Astrocyte (in vitro differentiated cells and primary cell): ENCODE data around the gene ONECUT3. TPM values are rescaled to one million over a fixed set of nuclear protein-coding genes. Genes with fewer than 3 reads are reported as not detected.

ENCODE experiments used
- DNase-seq: peaks from one replicate; pipeline ENCODE4 v3.0.0-alpha.2; 2010; ENCODE audit warnings: low read depth
- FAIRE-seq: peaks from 2 replicates; lab custom pipeline; 2011; peaks lifted over from hg19 to GRCh38; lab: Jason Lieb, UNC
- H2AFZ ChIP-seq: 2 replicates; pipeline ENCODE4 v1.6.0; 2012; ENCODE audit warnings: low read depth, low read length, inconsistent platforms
- H3K27ac ChIP-seq: 2 replicates; pipeline ENCODE4 v1.5.1; 2011; ENCODE audit warnings: low read depth, low read length, inconsistent platforms
- H3K27me3 ChIP-seq: 2 replicates; pipeline ENCODE4 v1.6.0; 2011; ENCODE audit warnings: low read length, inconsistent platforms; ENCODE audit not compliant: insufficient read depth
- H3K36me3 ChIP-seq: 2 replicates; pipeline ENCODE4 v1.5.1; 2011; ENCODE audit warnings: low read length, inconsistent platforms; ENCODE audit not compliant: insufficient read depth
- H3K4me1 ChIP-seq: 2 replicates; pipeline ENCODE4 v1.5.1; 2011; ENCODE audit warnings: low read length, inconsistent platforms; ENCODE audit not compliant: insufficient read depth
- H3K4me2 ChIP-seq: 2 replicates; pipeline ENCODE4 v1.6.0; 2012; ENCODE audit warnings: low read length, inconsistent platforms
- H3K4me3 ChIP-seq: 2 replicates; pipeline ENCODE4 v1.5.1; 2011; ENCODE audit warnings: low read depth, mild to moderate bottlenecking, low read length, inconsistent platforms; ENCODE audit not compliant: insufficient read depth
- H3K79me2 ChIP-seq: 2 replicates; pipeline ENCODE4 v1.6.0; 2012; ENCODE audit warnings: mild to moderate bottlenecking, low read length, inconsistent platforms; ENCODE audit not compliant: insufficient read depth
- H3K9ac ChIP-seq: 2 replicates; pipeline ENCODE4 v1.6.0; 2012; ENCODE audit warnings: mild to moderate bottlenecking, low read length, inconsistent platforms
- H3K9me3 ChIP-seq: 2 replicates; pipeline ENCODE4 v1.5.1; 2012; ENCODE audit warnings: low read depth, mild to moderate bottlenecking, low read length, inconsistent platforms; ENCODE audit not compliant: insufficient read depth
- H4K20me1 ChIP-seq: 2 replicates; pipeline ENCODE4 v1.6.0; 2012; ENCODE audit warnings: low read length, inconsistent platforms; ENCODE audit not compliant: insufficient read depth
- H3K27ac Mint-ChIP-seq: one replicate; pipeline ENCODE4 v1.8.0; 2021; ENCODE audit warnings: mild to moderate bottlenecking, mixed read lengths; ENCODE audit not compliant: unreplicated experiment
- H3K27me3 Mint-ChIP-seq: one replicate; pipeline ENCODE4 v1.8.0; 2021; ENCODE audit warnings: low read depth, mixed read lengths; ENCODE audit not compliant: unreplicated experiment
- H3K36me3 Mint-ChIP-seq: one replicate; pipeline ENCODE4 v1.8.0; 2021; ENCODE audit warnings: low read depth, mixed read lengths; ENCODE audit not compliant: unreplicated experiment
- H3K4me1 Mint-ChIP-seq: one replicate; pipeline ENCODE4 v1.8.0; 2021; ENCODE audit warnings: low read depth, mixed read lengths; ENCODE audit not compliant: unreplicated experiment
- H3K4me3 Mint-ChIP-seq: one replicate; pipeline ENCODE4 v1.8.0; 2021; ENCODE audit warnings: mild to moderate bottlenecking, moderate library complexity, mixed read lengths; ENCODE audit not compliant: unreplicated experiment
- H3K9me3 Mint-ChIP-seq: one replicate; pipeline ENCODE4 v1.8.0; 2021; ENCODE audit warnings: mild to moderate bottlenecking, mixed read lengths; ENCODE audit not compliant: unreplicated experiment
- CTCF ChIP-seq: IDR thresholded peaks from 2 replicates; pipeline ENCODE4 v1.5.1; 2011; ENCODE audit warnings: low read depth, mild to moderate bottlenecking, inconsistent platforms, low read length, moderate library complexity; ENCODE audit not compliant: insufficient read depth
- EZH2 ChIP-seq: IDR thresholded peaks from 2 replicates; pipeline ENCODE4 v1.6.1; 2012; ENCODE audit warnings: mild to moderate bottlenecking, low read length, inconsistent platforms; ENCODE audit not compliant: insufficient read depth
- total RNA-seq: library from RNA; stranded (reverse); gene quantifications from 2 replicates; pipeline ENCODE4 v1.2.1, GENCODE V29; 2021

The ONECUT3 gene
- total RNA-seq, 1 donor from 2014 or later, result not detected

DNA sequence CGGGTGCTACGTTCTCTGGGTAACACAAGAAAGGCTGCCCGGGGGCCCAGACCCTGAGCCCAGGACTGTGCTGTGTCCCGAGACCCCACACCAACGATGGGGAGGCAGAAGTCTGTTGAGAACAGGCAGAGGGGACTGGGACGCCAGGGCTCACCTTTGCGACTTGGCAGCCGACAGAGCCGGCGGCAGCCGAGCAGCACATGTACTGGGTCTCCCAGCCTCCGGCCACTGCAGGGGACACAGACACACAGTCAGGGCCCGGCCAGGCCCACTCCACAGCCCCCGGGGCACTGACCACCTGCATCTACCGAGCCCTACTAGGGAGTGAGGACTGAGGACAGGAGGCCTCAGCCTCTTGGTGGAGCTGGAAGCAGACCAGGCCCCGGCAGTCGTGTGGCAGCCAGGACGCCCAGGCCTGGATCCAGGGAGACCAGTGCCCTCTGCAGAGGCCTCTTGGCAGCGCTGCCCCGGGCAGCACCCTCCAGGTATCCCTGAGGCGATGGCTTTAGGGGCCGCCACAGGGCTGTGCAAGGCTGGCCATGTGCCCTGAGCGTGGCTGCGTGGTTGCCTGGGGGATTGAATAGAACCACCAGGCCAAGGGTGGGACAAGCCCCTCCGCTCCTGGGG, 64.4 kb downstream of the ONECUT3 start:
- TF ChIP-seq EZH2 (no peak), CTCF (no peak)
- Histone ChIP-seq H3K79me2 (no peaks in the 10 kb centered on the region), H3K9ac (no peak overlapping the region), H3K4me2 (no peak overlapping the region), H3K27ac (no peak overlapping the region), H2AFZ (no peak overlapping the region), H3K4me3 (no peak overlapping the region), H3K27me3 (no peaks in the 10 kb centered on the region), H3K9me3 (no peaks in the 10 kb centered on the region), H3K36me3 (no peaks in the 10 kb centered on the region), H4K20me1 (peaks cover 5% of the 10 kb centered on the region), H3K4me1 (peaks cover 6% of the 10 kb centered on the region)
- Mint-ChIP-seq H3K9me3 (no peaks in the 10 kb centered on the region), H3K27ac (no peak overlapping the region), H3K4me1 (no peaks in the 10 kb centered on the region), H3K4me3 (no peak overlapping the region), H3K27me3 (no peaks in the 10 kb centered on the region), H3K36me3 (peaks cover 1% of the 10 kb centered on the region)
- FAIRE-seq (no peak), DNase-seq (no peak)

GRCh38 chr19:1818549-1819195, 65.4 kb downstream of the ONECUT3 start:
- DNase-seq, result no peak
- H3K27me3 Mint-ChIP-seq, result no peaks in the 10 kb centered on the region
- H3K4me1 Mint-ChIP-seq, result no peaks in the 10 kb centered on the region
- no peak overlapping the region for H3K27ac ChIP-seq
- no peak overlapping the region for H3K4me3 Mint-ChIP-seq
- peaks cover 14% of the 10 kb centered on the region for H4K20me1 ChIP-seq
- H3K9me3 Mint-ChIP-seq, result no peaks in the 10 kb centered on the region
- no peak overlapping the region for H3K27ac Mint-ChIP-seq
- H3K79me2 ChIP-seq, result peaks cover 5% of the 10 kb centered on the region
- H3K9me3 ChIP-seq, result no peaks in the 10 kb centered on the region
- no peaks in the 10 kb centered on the region for H3K27me3 ChIP-seq
- no peak for TF ChIP-seq EZH2
- TF ChIP-seq CTCF, result no peak
- H3K4me2 ChIP-seq, result no peak overlapping the region
- H3K36me3 Mint-ChIP-seq, result no peaks in the 10 kb centered on the region
- no peaks in the 10 kb centered on the region for H3K36me3 ChIP-seq
- H2AFZ ChIP-seq, result no peak overlapping the region
- H3K9ac ChIP-seq, result no peak overlapping the region
- no peak overlapping the region for H3K4me3 ChIP-seq
- no peak for FAIRE-seq
- H3K4me1 ChIP-seq, result no peaks in the 10 kb centered on the region
